Endothelial cell of hepatic sinusoid (primary cell): Measurements from ENCODE around the gene TMEM41B.

ENCODE experiments used
- in situ Hi-C: cut with HindIII; loops from 2 replicates; pipeline ENCODE4 v1.10.0; 2017; ENCODE audit warnings: low sequenced_read_pairs

The TMEM41B gene

GRCh38 chr11:9313648-9314290 is 624 bp downstream of the TMEM41B start:
- in situ Hi-C loops = no loop called here

DNA sequence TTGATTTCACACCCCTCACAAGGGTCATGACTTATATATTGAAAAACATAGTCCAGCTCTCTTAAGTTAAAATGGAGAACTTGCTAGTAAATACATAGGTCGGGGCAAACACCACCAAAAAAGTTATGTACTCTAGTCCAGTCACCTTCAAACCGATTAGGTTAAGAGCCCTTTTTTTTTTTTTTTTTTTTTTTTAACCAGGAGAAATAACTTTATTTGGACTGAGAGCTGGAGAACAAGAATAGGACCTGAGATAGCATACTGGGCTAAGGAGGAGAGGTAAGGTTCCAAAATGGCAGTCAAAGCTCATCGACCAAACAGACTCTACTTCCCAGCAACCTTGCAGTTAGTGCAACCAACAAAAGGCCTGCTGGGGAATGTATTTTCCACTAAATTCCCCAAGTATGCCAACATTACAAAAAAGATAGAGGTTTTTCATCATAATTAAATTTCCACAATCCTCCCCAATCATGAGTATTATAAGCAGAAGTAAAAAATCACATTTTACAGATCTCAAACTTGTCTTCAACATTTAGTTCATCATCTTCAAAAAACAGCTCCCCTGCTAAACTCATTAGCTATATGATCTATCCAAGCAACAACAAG is 3.8 kb downstream of the TMEM41B start:
- in situ Hi-C loops = no loop called here

DNA sequence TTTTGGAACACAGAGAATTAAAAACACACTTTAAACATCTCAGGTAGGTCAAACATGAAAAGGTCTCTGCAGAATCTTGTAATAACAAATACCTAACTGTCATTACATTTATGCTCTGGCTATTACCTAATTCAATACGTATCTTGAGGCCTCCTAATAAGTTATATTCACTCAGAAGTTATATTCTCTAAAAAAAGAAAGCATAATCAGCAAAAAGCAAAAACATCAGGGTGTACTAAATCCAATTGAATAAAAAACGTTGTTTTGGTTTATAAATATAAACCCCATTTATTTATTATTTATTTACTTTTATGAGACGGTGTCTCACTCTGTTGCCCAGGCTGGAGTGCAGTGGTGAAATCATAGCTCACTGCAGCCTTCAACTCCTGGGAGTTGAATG is 10.2 kb downstream of the TMEM41B start:
- in situ Hi-C loops = no loop called here

DNA sequence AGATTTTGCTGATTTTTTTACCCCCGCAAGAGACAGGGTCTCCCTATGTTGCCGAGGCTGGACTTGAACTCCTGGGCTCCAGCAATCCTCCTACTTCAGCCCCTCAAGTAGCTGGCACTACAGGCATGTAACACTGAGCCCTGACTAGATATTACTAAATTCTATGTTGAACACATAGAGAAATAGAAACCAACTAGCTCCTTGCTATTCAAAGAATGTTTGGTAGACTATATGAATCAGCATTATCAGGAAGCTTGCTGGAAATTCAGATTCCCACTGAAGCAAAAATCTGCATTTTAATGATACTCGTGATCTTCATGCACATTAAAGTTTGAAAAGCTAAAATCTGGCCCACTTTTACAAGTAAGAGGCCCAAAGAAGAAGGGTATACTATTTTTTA is 11.9 kb downstream of the TMEM41B start:
- in situ Hi-C loops = no loop called here

DNA sequence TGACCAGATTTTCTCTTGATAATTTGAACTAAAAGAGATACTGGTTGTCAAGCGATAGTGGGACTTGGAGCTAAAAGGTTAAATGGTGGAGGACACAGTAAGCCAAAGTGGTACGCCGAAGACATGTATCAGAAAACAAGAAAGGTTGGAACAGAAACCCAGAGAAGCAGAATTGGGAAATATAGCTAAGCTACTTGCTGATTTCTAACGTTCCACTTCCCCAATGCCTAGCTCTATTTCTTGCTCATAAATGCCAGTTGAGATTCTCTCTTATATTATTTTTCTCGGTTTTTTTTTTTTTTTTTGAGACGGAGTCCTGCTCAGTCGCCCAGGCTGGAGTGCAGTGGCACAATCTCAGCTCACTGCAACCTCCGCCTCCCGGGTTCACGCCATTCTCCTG is 12.7 kb downstream of the TMEM41B start:
- in situ Hi-C loops = no loop called here

DNA sequence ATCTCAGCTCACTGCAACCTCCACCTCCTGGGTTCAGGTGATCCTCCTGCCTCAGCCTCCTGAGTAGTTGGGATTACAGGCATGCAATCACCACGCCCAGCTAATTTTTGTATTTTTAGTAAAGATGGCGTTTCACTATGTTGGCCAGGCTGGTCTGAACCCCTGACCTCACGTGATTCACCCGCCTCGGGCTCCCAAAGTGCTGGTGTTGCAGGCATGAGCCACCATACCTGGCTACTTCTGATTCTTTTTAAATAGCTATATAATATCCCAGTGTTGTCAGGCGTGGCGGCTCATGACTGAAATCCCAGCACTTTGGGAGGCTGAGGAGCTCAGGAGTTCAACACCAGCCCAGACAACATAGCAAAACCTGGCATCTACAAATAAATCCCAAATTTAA is 20.7 kb downstream of the TMEM41B start:
- in situ Hi-C loops = no loop called here

DNA sequence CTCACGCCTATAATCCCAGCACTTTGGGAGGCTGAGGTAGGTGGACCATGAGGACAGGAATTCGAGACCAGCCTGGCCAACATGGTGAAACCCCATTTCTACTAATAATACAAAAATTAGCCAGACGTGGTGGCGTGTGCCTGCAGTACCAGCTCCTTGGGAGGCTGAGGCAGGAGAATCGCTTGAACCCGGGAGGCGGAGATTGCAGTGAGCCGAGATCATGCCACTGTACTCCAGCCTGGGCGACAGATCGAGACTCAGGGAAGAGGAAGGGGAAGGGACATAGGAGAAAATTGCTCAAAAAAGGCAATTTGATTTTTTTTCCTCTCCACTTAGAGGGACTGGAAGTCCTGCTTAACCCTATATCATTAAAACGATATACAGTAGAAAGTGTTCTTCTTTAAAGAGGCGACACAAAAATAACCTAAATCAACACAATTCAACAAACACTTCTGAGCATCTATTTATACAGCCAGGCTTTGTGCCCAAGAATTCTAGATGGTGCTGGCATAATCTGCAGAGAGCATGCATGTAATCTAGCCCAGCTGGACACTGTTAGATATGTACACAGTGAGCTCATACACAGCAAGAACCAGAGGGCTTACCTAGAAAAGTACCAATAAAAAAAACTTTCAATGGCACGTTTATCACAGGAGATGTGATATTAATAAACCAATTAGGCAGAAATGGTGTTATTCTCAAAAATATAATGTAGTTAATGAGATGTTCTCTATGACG is 28.4 kb downstream of the TMEM41B start:
- in situ Hi-C loops = loop anchor here (5.0 kb wide), 1 partner anchor 46 kb away; no protein-coding TSS in a partner anchor

GRCh38 chr11:9280655-9281301 is 33.6 kb downstream of the TMEM41B start:
- in situ Hi-C loops = no loop called here

GRCh38 chr11:9277176-9277575 is 37.2 kb downstream of the TMEM41B start:
- in situ Hi-C loops = loop anchor here (5.0 kb wide), 1 partner anchor 105 kb away; the partner anchor contains the start of gene IPO7

DNA sequence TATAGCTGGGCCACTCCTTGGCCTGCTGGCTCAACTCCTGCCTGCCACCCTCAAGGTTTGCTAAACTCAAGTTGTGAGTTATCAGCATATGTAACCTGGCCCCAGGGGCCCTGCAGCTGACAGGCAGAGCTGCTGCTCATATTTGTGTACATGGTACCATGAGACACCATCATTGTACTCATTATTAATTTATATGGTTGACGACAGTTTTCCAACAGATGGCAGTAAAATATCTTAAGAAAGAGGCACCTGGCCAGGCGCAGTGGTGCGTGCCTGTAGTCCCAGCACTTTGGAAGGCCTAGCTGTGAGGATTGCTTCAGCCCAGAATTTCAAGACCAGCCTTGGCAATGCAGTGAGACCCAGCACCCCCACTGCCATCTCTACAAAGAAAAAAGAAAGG is 37.8 kb downstream of the TMEM41B start:
- in situ Hi-C loops = loop anchor here (5.0 kb wide), 1 partner anchor 106 kb away; the partner anchor contains the start of gene IPO7

DNA sequence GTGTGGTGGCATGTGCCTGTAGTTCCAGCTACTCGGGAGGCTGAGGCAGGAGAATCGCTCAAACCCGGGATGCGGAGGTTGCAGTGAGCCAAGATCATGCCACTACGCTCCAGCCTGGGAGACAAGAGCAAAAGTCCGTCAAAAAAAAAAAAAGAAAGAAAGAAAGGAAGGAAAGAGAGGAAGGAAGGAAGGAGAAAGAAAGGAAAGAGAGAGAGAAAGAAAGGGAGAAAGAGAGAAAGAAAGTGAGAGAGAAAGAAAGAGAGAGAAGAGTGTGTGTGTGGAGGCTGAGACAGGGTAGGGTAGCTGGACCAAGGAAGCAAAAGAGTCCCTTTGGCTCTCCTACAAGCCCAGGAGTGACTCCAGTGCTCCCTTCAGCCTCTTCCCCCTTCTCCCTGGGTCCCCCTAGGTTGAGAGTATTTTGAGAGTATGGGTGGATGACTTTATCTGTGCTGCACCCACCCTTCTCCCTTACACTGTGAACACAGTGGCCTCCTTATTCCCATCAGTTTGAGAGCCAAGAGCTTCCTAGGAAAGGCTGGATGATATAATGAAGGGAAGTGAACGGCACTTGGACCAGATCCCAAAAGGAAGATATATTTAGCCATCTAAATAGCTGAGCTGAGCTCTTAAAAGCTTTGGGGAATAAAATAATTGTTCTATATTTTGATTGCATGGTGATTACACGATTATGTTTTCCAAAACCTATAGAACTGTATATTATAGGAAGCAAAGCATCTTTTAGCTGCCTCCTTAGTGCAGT is 39.7 kb downstream of the TMEM41B start:
- in situ Hi-C loops = loop anchor here (5.0 kb wide), 1 partner anchor 108 kb away; the partner anchor contains the start of gene IPO7

DNA sequence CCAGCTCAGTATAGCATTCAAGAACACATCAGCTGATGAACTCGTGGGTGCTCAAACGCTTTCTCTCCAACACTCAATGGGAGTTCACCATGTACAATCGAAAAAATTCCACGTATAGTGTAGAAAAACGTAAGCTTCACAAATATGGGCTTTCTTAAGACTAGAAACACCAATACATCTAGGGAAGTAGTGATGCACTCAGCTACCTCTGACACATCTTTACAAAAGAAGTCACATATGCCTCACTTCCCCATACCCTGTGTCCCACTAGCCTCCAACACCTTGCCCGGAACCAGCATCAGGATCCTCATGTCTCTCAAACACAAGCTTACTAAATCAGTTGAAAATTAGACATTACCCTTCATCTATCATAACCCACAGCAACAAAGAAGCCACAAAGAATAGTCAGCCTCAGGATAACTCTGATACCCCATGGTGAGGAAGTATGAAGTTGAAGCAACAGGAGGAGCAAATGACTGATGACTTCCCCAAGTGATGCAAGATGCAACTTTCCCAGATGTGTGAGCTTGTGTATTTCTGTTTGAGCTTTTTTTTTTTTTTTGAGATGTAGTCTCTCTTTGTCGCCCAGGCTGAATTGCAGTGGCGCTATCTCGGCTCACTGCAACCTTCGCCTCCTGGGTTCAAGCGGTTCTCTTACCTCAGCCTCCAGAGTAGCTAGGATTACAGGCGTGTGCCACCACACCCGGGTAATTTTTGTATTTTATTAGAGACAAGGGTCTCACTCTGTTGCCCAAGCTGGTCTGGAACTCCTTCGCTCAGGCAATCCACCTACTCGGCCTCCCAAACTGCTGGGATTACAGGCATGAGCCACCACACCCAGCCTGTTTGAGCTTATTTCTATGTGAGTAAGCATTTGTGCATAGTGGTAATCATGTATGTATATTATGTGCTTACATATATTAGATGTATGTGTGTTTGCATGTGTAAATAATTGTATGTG is 40.7 kb downstream of the TMEM41B start:
- in situ Hi-C loops = no loop called here

DNA sequence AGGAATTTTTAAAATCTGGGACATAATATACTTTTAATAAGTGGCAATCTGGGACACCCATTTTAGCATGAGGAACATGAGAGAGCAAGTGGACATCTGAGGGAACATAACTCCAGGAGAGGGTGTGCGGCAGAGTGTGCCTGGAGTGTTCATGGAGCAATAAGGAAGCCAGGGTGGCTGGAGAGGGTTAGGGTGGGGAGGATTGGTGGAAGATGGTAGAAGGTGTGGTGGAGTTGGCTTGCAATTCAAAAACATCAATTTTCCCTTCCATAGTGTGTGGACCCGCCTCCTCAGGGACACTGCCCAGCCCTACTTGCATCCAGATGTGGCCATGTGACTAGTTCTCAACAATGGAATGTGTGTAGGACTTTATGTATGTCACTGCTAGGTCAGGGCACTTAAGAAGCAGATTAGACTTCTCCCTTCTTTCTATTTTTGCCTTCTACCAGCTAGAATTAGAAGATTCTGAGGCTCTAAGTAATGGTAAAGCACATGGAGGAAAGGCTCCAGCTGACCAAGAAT is 44.8 kb downstream of the TMEM41B start:
- in situ Hi-C loops = no loop called here

DNA sequence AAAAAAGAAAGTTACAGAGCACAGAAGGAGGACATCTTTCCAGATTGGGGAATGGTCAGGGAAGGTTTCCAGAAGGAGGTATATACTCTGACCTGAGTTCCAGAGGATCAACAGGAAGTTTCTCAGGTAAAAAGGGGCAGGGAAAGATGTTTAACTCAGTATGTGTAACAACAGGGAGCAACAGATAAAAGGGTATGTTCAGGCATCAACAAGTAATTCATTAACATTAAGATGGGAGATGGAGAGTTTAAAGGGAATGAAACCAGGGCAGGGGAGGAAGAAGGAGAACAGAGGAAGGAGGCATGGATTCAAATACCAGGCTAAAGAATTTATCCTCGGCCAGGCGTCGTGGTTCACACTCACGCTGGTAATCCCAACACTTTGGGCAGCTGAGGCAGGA is 46.7 kb downstream of the TMEM41B start:
- in situ Hi-C loops = no loop called here

- in situ Hi-C loops = no loop called here
These were observed 47.5 kb downstream of the TMEM41B start for GRCh38 chr11:9266926-9267325.

DNA sequence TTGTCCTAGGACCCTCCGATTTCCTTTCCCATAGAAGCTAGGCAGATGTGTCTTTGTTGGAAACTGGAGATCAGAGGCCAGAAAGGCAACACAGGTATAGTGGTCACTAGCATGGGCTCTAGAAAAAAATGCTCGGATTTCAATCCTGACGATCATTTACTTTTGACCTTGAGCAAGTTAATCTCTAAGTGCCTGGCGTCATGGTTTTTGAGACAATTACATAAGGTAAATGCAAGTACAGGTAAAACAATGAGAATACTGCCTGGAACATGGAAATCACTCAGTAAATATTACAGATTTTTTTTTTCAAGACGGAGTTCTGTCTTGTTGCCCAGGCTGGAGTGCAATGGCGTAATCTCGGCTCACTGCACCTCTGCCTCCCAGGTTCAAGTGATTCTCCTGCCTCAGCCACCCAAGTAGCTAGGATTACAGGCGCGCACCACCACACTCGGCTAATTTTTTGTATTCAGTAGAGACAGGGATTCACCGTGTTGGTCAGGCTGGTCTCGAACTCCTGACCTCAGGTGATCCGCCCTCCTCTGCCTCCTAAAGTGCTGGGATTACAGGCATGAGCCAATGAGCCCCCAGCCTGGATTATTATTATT is 48.2 kb downstream of the TMEM41B start:
- in situ Hi-C loops = no loop called here

DNA sequence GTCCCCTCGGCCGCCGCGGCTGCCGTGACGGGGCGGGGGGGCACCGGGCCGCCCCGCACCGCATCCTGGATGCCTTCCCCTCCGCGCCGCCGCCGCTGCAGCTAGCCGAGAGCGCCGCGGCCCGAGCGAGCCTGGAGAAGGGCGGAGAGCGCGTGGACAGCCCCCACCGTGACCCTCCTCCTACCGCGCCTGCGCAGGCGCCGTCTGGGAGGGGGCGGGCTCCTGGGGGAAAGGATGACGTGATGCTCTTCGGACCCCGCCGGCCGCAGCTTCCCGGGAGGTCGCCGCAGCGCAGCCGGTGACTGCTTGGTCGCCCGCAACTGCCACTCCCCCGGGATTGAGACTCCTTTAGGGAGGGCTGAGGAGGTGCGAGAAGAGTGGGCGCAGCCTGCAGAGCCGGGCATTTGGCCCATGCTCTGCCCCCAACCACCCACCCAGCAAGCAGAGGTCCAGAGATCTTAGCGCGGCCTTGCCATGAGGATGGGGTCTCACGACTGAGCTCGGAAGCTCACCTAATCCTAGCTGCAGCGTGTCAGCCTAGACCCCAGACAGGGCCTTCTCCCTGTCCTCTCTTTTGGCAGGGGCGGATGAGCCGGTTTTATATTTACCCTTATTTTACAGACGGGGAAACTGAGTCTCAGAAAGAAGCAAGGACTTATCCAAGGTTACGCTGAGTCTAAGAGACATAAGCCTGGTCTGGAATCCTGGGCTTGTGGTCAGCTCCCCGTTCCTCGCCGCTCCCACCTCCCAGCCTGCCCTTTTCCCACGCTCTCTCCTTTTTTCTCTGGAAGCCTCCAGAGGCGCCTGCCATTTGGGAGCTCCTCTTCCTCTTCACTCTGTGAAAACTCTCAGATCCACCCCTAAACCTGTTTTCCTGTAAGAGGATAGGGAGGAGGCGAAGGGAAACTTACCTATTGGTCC is 48.9 kb downstream of the TMEM41B start, which contains the start of gene DENND5A:
Gene DENND5A (minus strand): TSS at position 140 of the 921 bp plus-strand sequence. CDS start 281 bp downstream, outside the sequence.
- in situ Hi-C loops = no loop called here
